Gastrocnemius medialis (tissue), 4 donors: ENCODE results near the gene ELSPBP1. TPM values are rescaled to one million over a fixed set of nuclear protein-coding genes. Genes with fewer than 3 reads are reported as not detected.

Experiments used
- ATAC-seq, 2 donors: fragments of 150-250 bp; one replicate each; pipeline ENCODE4 v1.9.1; 2016
- DNase-seq, 2 donors: peaks; one replicate each; pipeline ENCODE4 v3.0.0-alpha.2; 2019
- H3K27ac ChIP-seq, 4 donors: fragments of 200-600 bp; sonication (generic); 1 replicate in 1 of 4; 2 replicates in 3 of 4; pipeline ENCODE4 v1.5.1; 2016 to 2018; ENCODE audit warnings: mild to moderate bottlenecking in 2 of 4, moderate library complexity in 1 of 4
- H3K27me3 ChIP-seq, 3 donors: fragments of 200-600 bp; sonication (generic) in 2 of 3; 1 replicate in 1 of 3; 2 replicates in 2 of 3; pipeline versions ENCODE4 v1.5.1 to v1.6.0; 2016 to 2019; ENCODE audit warnings: mild to moderate bottlenecking in 1 of 3, moderate library complexity in 1 of 3
- H3K36me3 ChIP-seq, 2 donors: fragments of 200-600 bp; sonication (generic) in 1 of 2; one replicate each; pipeline ENCODE4 v1.5.1; 2017 to 2018
- H3K4me1 ChIP-seq, 2 donors: fragments of 200-600 bp; sonication (generic) in 1 of 2; one replicate each; pipeline ENCODE4 v1.5.1; 2016 to 2017; ENCODE audit warnings: mild to moderate bottlenecking in 2 of 2
- H3K4me3 ChIP-seq, 4 donors: fragments of 200-600 bp; sonication (generic) in 3 of 4; 1 replicate in 1 of 4; 2 replicates in 3 of 4; pipeline ENCODE4 v1.5.1; 2016 to 2019; ENCODE audit warnings: mild to moderate bottlenecking in 2 of 4
- H3K9me3 ChIP-seq, 3 donors: fragments of 200-600 bp; sonication (generic) in 2 of 3; 1 replicate in 1 of 3; 2 replicates in 2 of 3; pipeline ENCODE4 v1.5.1; 2016 to 2019
- POLR2A ChIP-seq, 2 donors: fragments of 450-650 bp; IDR thresholded peaks; one replicate each; pipeline ENCODE4 v1.6.1; 2017; ENCODE audit warnings: antibody characterized with exemption in 2 of 2, mild to moderate bottlenecking in 2 of 2, moderate library complexity in 2 of 2
- in situ Hi-C, 4 donors: fragments of 200-750 bp; cut with MboI; loops; one replicate each; pipeline versions ENCODE4 v1.15.0 to v1.8.0; 2017; ENCODE audit warnings: low sequenced_read_pairs in 4 of 4
- intact Hi-C: fragments of 100-400 bp; cut with DNase I; formaldehyde crosslinking; loops from one replicate; pipeline ENCODE4 v1.15.1; 2023; ENCODE audit warnings: low total_unique reads
- total RNA-seq, 4 donors: library from RNA; depleted of rRNA; stranded (reverse); fragments of >200 nt; gene quantifications; one replicate each; pipeline versions ENCODE4 v1.1.0 to v1.2.3, GENCODE V29; 2016
- TF ChIP-seq, protein P1 (sequence below), 5 experiments: fragments of 450-650 bp in 3 of 5; fragments of 200-600 bp in 2 of 5; sonication (generic) in 2 of 5; IDR thresholded peaks in 4 of 5; conservative IDR thresholded peaks in 1 of 5; 1 replicate in 4 of 5; 2 replicates in 1 of 5; pipeline ENCODE4 v1.5.1; 2016 to 2019; ENCODE audit warnings: antibody characterized with exemption in 5 of 5, mild to moderate bottlenecking in 3 of 5, moderate library complexity in 3 of 5

ELSPBP1 gene
- total RNA-seq, 4 donors from 2014 or later: not detected

DNA sequence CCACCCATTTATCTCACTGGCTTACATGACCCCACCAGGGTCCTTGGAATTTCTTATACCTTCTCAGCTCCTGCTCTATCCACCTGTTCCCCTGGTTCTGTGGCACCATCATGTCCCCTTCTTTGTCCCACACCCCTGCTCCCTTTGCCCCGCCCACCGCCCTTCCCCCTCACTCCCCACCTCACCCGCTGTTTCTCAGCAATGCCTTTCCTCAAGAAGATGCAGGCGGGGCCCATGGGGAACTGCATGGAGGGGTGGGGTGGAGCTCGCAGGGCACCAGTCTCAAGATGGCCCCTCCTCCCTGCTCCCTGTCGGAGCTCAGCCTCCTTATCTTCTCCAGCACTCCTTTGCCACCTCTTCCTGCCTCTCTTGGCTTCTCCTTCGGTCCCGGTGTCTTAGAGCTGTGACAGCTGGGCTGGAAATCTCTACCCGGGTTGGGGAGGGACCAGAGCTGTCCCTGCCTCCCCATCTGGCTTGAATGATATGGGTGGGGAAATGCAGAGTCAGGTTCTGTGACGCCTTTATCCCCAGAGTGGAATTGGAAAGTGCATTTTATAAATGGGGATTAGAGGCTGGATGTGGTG lies 49.3 kb downstream of the ELSPBP1 start, which contains the start of gene CABP5:
Gene CABP5 (minus strand): TSS at position 405 of the 584 bp plus-strand sequence. CDS start 157 bp downstream, at position 248.
- in situ Hi-C loops: no loop called here
- intact Hi-C loops: no loop called here

DNA sequence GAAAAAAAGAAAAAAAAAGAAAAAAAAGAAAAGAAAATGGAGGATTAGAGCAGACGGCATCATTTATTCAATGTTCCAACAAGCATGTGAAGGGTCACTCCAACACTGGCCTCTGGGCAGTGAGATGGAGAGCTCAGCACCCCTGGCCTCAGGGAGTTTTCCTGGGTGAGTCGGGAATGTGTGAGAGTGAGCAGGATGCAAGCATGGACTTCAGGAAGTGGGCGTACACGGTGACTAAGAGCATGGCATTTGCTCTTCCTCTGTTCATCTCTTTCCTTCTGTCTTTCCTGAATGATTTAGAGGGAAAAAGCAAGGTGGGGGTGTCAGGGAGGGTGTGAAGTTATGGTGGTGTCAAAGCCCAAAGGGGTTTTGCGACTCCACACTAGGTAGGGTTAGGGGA lies 50.1 kb downstream of the ELSPBP1 start:
- H3K4me1 ChIP-seq: no peaks in the 10 kb centered on the region
- no peaks in the 10 kb centered on the region for H3K27me3 ChIP-seq
- H3K9me3 ChIP-seq: no peaks in the 10 kb centered on the region
- H3K4me3 ChIP-seq: no peak overlapping the region
- no peak overlapping the region for H3K27ac ChIP-seq
- peaks cover 0 to 23% of the 10 kb centered on the region in 2 donors for H3K36me3 ChIP-seq
- no peak for ATAC-seq
- no peak for TF ChIP-seq POLR2A (IDR thresholded peaks at IDR 0.05)
- TF ChIP-seq, protein P1, sequence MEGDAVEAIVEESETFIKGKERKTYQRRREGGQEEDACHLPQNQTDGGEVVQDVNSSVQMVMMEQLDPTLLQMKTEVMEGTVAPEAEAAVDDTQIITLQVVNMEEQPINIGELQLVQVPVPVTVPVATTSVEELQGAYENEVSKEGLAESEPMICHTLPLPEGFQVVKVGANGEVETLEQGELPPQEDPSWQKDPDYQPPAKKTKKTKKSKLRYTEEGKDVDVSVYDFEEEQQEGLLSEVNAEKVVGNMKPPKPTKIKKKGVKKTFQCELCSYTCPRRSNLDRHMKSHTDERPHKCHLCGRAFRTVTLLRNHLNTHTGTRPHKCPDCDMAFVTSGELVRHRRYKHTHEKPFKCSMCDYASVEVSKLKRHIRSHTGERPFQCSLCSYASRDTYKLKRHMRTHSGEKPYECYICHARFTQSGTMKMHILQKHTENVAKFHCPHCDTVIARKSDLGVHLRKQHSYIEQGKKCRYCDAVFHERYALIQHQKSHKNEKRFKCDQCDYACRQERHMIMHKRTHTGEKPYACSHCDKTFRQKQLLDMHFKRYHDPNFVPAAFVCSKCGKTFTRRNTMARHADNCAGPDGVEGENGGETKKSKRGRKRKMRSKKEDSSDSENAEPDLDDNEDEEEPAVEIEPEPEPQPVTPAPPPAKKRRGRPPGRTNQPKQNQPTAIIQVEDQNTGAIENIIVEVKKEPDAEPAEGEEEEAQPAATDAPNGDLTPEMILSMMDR (IDR thresholded peaks at IDR 0.05 in 4 of 5, conservative IDR thresholded peaks at IDR 0.05 in 1 of 5): no peak
- intact Hi-C loops (no loop called here), in situ Hi-C loops (no loop called here)
- DNase-seq: no peak

More for the DNA sequence above, 49.3 kb downstream of the ELSPBP1 start, which contains the start of gene CABP5:
- DNase-seq (no peak), ATAC-seq (no peak)
- Histone ChIP-seq H3K27me3 (no peaks in the 10 kb centered on the region), H3K4me3 (no peak within 1 kb of the TSS), H3K36me3 (peaks cover 0 to 15% of the 10 kb centered on the region in 2 donors), H3K9me3 (no peaks in the 10 kb centered on the region), H3K4me1 (no peaks in the 10 kb centered on the region), H3K27ac (no peak within 1 kb of the TSS)
- TF ChIP-seq POLR2A (IDR thresholded peaks at IDR 0.05): no peak
- TF ChIP-seq, protein P1 (IDR thresholded peaks at IDR 0.05 in 4 of 5, conservative IDR thresholded peaks at IDR 0.05 in 1 of 5): no peak

DNA sequence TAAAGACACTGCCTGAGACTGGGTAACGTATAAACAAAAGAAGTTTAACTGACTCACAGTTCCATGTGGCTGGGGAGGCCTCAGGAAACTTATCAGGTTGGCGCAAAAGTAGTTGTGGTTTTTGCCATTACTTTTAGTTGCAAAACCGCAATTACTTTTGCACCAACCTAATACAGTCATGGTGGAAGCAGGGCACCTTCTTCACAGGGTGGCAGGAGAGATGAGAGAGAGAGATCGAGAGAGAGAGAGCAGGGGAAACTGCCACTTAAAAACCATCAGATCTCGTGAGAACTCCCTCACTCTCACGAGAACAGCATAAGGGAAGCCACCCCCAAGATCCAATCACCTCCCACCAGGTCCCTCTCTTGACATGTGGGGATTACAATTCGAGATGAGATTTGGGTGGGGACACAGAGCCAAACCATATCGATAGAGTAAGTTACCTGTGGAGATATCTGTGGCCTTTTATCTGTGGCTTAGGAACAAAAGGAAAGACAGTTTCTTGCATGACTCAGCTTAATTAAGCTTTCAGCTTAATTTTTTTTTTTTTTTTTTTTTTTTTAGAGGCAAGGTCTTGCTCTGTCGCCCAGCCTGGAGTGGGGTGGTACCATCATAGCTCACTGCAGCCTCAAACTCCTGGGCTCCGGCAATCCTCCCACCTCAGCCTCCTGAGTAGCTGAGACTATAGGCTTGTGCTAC lies 57.1 kb downstream of the ELSPBP1 start:
- H3K36me3 ChIP-seq: peaks cover 0 to 85% of the 10 kb centered on the region in 2 donors
- intact Hi-C loops (no loop called here), in situ Hi-C loops (no loop called here)
- no peak for TF ChIP-seq POLR2A (IDR thresholded peaks at IDR 0.05)
- TF ChIP-seq, protein P1 (IDR thresholded peaks at IDR 0.05 in 4 of 5, conservative IDR thresholded peaks at IDR 0.05 in 1 of 5): no peak
- H3K9me3 ChIP-seq: no peaks in the 10 kb centered on the region
- ATAC-seq (no peak), DNase-seq (no peak)
- H3K4me1 ChIP-seq: no peaks in the 10 kb centered on the region
- no peak overlapping the region for H3K4me3 ChIP-seq
- no peak overlapping the region for H3K27ac ChIP-seq
- H3K27me3 ChIP-seq: no peaks in the 10 kb centered on the region

DNA sequence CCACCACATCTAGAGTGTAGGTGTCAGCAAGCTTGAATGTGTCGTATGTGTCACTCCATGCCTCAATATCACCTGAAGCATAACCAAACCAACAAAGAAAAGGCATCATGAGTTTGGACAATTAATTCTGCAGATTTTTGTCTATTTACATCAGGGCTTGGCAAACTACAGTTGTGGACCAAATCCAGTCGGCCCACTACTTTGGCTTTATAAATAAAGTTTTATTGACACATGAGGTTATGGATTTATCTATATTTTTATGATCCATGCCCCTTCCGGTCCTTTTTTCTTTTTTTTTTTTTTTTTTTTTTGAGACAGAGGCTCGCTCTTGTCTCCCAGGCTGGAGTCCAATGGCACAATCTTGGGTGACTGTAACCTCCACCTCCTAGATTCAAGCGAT lies 58.6 kb downstream of the ELSPBP1 start:
- TF ChIP-seq, protein P1 (IDR thresholded peaks at IDR 0.05 in 4 of 5, conservative IDR thresholded peaks at IDR 0.05 in 1 of 5): no peak
- no peak for TF ChIP-seq POLR2A (IDR thresholded peaks at IDR 0.05)
- Histone ChIP-seq H3K36me3 (peaks cover 0 to 77% of the 10 kb centered on the region in 2 donors), H3K4me3 (no peak overlapping the region), H3K4me1 (no peaks in the 10 kb centered on the region), H3K9me3 (no peaks in the 10 kb centered on the region), H3K27me3 (no peaks in the 10 kb centered on the region), H3K27ac (no peak overlapping the region)
- ATAC-seq (no peak), DNase-seq (no peak)
- in situ Hi-C loops (no loop called here), intact Hi-C loops (no loop called here)
